HG02623 (cell line): ENCODE data around the gene PRPF8.
"Not testable (repeated sequence)": the region's sequence is repeated elsewhere in the genome, so short reads cannot be mapped to it uniquely, and the experiment has no call there.

Experiments used
- ATAC-seq: cut with Tn5 transposase; IDR thresholded peaks from one replicate; pipeline ENCODE4 v1.9.1; 2021; ENCODE audit warnings: moderate library complexity; ENCODE audit not compliant: unreplicated experiment

The PRPF8 gene

DNA sequence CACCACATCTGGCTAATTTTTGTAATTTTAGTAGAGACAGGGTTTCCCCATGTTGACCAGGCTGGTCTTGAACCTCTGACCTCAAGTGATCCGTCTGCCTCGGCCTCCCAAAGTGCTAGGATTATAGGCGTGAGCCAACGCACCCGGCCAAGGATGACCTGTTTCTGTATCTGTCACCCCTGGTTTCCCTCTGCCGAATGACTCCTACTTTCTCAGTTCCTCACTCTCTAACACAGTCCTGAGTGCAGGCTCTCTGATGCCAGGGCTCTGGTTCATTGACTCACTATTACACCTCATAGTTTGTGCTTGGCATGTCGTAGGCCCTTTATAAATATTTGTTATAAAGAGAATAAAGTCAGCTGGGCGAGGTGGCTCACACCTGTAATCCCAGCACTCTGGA lies 10.7 kb upstream of the PRPF8 start:
- no peak for ATAC-seq

- ATAC-seq = no peak
Measured at GRCh38 chr17:1693339-1693738, 8.7 kb upstream of the PRPF8 start.

- ATAC-seq = no peak
Measured at GRCh38 chr17:1690544-1691221, 6.0 kb upstream of the PRPF8 start.

- ATAC-seq = not testable (repeated sequence)
Measured at GRCh38 chr17:1688405-1688804, 3.7 kb upstream of the PRPF8 start.

- no peak for ATAC-seq
Measured at GRCh38 chr17:1686086-1686485, 1.4 kb upstream of the PRPF8 start.

- ATAC-seq = no peak
Measured at GRCh38 chr17:1683459-1683858, 1.2 kb downstream of the PRPF8 start.

DNA sequence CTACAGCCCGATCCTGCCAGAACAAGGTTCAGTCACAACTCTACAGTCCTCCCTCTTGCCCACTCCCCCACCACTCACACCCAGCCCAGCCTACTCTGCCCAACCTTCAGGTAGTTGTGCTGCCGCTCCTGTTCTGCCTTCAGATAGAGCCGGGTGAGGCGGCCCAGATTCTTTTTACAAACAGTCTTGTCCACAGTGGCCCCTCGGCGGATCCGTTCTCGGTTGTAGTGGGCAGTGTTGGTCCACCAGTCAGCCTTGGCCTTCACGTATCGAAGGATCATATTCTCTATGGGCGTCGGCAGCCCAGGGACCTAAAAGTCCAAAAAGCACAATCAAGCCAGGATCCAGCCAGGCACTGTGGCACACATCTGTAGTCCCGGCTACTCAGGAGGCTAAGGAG lies 8.3 kb downstream of the PRPF8 start:
- ATAC-seq = no peak

- no peak for ATAC-seq
Measured at GRCh38 chr17:1673041-1673785, 11.5 kb downstream of the PRPF8 start.

GRCh38 chr17:1663934-1664333 lies 20.7 kb downstream of the PRPF8 start:
- ATAC-seq = not testable (repeated sequence)

DNA sequence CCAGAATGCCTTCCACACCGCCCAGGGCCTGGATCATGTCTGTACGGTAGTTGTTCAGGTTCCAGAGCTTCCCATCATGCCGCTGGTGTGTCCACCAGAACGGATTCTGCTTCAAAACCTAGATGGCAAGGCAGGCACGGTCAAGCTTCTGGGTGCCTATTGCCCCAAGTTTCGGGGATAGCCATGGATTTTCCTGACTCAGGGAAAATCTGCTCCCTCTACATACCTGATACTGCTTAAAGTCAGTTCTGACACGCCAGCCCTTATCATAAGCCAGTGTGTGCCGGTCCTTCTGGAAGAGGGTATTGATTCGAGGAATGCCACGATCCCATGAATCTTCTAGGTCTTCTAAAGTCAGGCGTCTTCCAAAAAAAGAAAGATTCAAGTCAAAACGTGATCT lies 23.6 kb downstream of the PRPF8 start:
- ATAC-seq = no peak

GRCh38 chr17:1658100-1658499 lies 26.6 kb downstream of the PRPF8 start:
- no peak for ATAC-seq

GRCh38 chr17:1653735-1654134 lies 30.9 kb downstream of the PRPF8 start:
- no peak for ATAC-seq

- not testable (repeated sequence) for ATAC-seq
Measured at GRCh38 chr17:1652794-1653193, 31.9 kb downstream of the PRPF8 start.

DNA sequence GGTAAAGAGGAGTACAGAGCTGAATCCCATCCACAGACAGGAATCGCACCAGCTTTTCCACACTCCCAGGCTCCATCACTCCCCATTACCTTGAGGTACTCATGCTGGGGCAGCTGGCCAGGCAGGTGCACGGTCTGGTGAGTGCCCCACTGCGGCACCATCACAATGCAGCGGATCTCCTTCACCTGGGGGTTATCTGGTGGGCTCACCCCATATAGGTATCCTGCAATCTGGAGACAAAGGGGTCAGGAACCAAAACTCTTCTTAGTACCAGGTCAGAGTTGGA lies 33.2 kb downstream of the PRPF8 start:
- ATAC-seq = no peak

DNA sequence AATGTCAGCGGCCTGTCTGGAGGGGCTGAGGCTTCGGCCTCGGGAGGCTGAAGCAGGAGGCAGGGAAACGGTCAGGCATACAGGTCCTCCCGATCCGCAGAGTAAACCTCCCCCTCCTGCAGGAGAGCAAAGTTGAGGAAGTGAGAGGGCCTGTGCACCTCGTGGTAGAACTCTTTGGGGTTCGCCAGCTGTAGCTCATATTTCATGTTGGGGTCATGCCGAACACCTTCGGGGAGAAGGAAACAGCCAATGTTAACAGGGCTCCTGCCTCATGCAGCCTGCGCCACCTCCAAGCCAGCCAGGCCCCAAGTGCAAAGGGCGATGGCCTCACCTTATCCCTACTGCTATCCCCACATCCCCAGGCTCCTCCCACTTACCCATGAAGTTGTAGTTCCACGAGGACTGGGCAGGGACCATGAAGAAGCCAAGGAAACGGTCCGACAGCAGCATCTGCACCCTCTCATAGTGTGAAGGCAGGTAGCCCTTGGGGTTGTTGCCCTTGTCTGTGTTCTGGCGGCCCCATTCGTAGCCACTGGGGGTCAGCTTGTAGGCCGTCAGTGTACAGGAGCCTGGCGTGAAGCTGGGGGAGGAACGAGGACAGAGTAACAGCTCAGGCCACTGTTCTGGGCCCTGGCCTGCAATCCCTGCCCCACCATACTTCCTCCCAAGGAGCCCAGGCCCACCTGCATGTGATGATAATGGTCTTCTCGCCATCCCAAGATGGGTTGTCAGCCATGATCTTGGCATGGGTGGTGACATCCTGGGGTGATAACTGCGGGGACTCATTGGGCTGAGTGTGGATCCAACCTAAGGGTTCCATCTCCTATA lies 33.7 kb downstream of the PRPF8 start:
- ATAC-seq = no peak

DNA sequence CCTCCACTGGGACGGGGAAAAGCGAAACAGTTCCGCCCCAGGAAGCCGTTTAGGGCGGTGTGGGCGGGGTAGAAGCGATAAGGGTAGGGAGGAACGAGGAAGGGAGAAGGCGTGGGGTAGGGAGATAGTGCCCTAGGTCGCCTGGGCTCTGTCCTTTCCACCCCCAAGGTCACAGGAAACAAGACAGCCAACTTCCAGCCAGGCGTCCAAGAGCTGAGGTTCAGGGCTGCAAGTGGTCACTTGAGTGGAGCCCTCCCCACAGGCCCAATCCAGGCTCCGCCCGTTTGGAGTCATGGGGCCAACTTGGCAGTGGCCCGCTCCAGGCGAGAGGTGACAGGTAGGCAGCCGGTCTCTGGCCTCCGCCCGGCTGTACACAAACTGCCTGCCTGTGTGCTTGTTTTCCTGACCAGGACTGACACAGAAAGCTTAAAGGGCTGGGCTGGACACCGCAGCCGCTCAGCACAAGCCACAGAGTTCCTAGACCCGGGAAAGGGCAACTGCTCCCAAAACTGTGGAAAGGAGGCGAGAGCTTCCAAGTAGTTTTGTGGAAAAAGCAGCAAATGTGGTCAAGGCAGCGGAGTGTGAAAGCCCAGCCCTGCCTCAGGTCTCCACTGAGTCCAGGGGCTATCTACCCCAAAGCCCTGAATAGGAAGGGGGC lies 34.7 kb downstream of the PRPF8 start, which contains the start of gene RILP:
Gene RILP, minus strand, starts transcription at position 23 of the 658 bp plus-strand sequence. CDS start 62 bp downstream, outside the sequence.
- ATAC-seq = peak; percentile 2

- peak; percentile 49 for ATAC-seq
Measured at GRCh38 chr17:1648963-1649843, 35.5 kb downstream of the PRPF8 start.

DNA sequence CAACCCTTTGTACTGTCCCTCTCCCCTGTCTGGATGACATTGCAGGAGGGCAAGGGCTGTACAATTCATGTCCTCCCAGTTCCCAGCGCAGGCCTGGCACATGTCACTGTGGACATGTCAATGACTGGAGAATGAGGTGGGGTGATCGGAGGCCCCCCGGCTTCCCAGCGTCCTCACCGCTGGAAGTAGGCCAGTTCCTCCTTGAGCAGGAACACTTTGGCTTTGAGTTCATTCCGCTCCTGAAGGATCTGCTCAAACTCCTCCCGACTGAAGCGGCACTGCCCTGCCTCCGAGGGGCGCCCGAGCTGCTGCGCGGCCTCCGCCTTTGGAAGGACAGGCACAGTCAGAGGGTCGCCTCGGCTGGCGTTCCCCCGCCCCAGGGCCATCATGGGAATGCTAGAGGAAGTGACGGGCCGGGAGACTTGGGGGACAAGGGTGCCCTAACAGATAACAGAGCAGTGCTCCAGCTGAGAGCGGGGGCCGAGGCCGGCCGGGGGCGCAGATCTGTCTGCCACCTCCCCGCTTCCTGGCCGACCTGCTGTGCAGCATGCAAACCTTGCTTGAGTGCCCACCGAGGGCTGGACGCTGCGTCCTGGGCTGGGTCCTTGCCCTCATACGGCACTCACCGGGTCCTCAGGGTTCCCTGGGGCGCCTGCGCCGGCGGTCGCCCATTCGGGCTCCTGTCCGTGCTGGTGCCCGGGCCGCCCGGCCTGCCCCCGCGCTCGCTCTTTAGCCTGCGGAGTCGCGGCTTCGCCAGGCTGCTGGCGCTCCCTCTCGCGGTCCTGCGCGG lies 36.3 kb downstream of the PRPF8 start:
- ATAC-seq = no peak

DNA sequence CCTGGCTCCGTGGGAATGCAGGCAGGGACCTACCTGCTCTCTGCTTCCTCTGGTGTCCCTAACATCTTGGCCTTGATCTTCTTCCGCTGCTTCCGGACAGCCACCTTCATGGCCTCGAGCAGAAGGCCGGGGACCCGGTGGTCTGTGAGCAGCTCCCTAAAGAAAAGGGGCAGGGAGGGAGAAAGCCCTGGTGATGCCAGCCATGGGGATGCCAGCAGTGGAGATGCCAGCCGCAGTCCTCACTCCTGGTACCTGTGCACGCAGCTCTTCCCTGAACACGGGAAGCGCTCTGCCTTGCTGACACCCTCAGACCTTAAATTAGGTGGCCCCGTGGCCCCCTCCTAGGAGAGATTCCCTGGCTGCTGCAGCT lies 36.9 kb downstream of the PRPF8 start:
- no peak for ATAC-seq
